Left forelimb (tissue), 1 donor: Measurements from ENCODE around the gene AGXT.

Experiments
- DNase-seq: peaks from one replicate; pipeline ENCODE4 v3.0.0-alpha.2; 2018; ENCODE audit warnings: low spot score

AGXT gene

DNA sequence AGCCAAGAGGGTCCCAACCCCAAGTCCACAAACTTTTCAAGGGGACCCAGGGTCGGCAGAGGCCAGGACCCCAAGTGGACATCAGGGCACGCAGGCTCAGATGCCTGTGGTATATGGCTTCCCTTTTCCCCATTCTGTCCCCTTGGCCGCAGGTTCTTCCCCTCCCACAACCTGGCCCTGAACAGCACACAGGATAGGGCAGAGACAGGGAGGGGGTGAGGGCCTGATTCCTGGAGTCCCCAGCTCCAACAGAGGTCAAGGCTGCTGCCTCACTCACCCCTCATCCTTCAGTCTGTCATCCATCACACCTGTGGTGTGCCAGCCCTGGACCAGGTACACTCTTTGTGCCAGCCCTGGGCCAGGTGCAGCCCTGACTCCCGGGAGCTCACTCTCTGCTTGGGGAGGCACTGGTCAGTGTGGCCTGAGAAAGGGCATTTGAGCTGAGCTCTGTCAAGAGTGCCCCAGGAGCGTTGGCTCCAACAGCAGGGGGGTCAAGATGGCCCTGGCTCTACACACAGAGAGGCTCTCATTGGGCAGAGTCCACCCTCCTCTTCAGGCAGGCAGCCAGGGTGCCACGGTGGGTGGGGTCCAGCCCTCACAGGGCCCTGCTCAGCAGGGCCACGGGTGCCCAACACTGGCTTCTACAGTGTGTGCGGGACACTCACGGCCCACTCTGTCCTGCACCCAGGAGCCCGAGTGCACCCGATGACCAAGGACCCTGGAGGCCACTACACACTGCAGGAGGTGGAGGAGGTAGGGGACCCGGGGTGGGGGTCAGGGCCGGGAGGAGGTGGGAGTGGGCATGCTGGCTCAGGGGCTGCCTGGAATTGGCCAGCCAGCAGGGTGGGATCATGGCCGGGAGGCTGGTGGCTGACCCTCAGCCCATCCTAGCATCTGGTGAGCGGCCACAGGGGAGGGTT is 1.6 kb downstream of the AGXT start:
- no peak for DNase-seq

DNA sequence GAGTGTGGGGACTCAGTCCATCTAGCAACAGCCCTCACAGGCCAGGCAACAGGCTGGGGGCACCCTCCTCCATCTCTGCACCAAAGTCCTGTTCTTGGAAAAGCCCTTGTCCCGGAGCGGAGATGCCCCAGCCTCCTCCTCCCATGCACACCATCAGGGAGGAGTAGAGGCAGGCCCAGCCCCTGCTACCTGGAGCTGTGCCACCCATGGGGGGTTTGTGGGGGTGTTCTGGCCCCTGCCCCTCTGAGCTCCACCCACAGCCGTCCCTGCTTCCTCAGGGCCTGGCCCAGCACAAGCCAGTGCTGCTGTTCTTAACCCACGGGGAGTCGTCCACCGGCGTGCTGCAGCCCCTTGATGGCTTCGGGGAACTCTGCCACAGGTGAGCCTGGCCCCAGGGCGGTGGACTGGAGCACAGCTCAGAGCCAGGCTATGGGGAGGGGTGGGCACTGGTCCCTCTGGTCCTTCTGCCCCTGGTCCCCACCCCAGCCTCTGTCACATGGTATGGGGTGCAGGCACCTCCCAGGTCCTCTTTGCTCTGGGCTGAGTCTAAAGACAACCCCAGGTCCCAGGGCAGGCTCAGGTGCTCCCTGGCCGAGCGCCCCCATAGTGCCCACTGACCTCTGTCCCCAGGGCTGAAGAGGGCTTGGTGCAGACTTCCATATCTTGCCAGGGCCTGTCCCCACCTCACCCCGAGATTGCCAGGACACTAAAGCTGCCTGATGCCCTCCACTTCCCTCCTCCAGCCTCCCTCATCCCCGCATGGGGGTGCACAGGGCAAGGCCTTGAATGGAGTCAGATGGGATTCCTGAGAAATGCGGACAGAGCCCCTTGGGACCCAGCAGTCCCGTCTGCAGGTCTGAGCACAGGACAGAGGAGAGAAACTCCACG is 2.7 kb downstream of the AGXT start:
- DNase-seq, result no peak

DNA sequence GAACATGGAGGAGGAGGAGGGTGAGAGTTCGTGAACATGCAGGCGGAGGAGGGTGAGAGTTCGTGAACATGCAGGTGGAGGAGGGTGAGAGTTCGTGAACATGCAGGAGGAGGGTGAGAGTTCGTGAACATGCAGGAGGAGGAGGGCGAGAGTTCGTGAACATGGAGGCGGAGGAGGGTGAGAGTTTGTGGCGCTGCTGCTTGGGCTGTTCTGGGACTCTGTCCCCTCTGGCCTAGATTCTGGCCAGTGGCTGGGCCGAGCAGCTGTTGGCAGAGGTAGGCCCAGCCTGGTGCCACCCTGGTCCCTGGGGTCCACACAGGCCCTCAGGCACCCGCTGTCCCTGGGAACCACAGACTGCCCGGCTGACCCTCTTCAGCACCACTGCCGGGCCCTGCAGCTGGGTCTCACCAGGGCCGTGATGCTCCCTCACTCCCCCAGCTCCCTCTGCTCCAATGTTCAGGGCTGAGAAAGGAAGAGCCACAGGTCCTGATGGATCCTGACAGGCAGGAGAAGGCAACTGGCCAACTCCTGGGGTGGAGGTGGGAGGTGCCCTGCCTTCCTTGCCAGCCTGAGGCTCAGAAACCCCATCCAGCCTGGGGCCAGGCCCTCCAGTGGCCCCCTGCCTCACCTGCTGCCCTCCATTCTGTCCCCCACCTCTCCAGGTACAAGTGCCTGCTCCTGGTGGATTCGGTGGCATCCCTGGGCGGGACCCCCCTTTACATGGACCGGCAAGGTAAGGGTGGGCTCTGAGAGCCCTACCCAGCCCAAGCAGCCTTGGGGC is 3.9 kb downstream of the AGXT start:
- no peak for DNase-seq

DNA sequence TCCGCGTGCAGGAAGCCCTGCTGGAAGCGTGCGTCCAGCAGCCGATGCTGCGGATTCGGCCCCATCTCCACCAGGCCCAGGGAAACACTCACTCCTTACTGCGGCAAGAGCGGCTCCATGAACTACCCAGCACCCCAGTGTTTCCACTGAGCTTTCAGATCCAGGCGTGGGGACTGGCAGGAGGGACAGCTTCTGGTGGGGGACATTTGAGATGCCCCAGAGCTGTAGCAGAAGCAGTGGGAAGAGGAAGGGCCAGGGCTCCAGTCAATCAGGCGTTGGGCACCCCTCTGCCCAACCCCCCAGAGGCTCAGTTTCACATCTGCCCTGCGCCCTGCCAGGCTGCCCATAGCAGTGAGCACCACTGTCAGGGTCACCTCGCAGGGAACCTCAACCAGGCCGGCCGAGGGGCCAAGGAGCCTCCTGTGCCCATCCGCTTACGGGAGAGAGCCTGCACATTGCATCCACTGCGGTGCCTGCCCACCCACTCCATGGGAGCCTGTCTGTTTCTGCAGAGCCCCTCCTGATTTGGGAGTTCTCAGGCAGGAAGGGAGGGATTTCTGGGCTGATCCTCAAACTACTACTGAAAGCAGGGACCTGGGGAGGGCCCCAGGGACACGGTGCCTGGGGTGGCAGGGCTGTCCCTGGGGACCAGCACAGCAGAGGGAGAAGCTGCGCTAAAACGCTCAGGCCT is 4.6 kb downstream of the AGXT start:
- DNase-seq, result no peak

DNA sequence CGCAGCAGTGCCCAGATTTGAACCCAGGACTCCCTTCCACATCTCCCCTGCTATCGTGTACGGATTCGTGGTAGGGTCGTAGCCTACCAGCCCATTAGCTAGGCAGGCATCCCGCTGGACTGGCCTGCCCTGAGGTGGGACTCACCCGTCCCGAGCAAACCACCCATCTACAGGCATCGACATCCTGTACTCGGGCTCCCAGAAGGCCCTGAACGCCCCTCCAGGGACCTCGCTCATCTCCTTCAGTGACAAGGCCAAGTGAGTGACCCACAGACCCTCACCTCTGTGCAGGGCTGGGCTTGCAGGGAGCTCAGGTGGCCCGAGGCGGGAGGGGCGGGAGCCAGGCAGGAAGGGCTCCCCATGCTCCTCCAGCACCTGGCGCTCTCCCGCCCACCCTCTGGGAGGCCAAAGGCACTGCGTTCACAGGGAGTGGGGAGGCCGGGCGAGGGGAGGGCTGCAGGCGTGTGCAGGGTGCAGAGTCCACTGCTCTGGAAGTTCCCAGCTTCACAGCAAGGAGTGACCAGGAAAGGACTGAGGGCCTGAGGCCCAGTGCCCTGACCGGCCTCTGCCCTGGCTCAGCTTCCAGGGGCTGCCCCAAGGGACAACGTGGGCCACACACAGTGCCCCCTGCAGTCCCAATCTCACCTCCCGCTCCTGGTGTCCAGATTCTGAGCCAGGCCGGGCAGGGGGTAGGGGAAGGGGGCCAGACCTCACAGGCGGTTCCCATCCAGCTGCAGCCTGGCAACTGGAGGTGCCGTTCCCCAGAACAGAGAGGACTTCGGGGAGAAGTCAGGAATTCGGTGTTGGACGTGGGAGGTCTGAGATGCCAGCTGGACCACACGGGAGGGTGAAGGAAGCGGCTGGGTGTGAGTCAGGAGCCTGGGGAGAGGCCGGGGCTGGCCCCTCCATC is 5.4 kb downstream of the AGXT start:
- DNase-seq, result no peak

DNA sequence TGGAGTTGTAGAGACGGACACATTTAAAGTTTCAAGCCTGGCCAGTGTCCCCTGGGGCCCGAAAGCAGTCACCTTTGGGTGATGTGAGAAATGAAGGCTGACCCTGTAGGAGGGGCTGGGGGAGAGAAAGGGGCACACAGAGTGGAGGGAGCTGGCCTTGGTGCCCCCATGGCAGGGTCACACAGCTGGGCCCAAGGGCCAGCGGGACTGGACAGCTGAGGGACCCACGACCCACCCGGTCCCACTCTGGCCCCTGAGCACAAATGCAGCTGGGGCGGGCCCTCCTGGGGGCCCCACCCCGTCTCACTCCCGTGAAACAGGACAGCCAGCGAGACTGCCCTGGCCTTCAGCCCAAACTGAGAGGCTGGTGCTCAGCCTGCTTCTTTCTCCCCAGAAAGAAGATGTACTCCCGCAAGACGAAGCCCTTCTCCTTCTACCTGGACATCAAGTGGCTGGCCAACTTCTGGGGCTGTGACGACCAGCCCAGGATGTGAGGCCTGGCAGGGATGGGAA is 6.1 kb downstream of the AGXT start:
- no peak for DNase-seq

DNA sequence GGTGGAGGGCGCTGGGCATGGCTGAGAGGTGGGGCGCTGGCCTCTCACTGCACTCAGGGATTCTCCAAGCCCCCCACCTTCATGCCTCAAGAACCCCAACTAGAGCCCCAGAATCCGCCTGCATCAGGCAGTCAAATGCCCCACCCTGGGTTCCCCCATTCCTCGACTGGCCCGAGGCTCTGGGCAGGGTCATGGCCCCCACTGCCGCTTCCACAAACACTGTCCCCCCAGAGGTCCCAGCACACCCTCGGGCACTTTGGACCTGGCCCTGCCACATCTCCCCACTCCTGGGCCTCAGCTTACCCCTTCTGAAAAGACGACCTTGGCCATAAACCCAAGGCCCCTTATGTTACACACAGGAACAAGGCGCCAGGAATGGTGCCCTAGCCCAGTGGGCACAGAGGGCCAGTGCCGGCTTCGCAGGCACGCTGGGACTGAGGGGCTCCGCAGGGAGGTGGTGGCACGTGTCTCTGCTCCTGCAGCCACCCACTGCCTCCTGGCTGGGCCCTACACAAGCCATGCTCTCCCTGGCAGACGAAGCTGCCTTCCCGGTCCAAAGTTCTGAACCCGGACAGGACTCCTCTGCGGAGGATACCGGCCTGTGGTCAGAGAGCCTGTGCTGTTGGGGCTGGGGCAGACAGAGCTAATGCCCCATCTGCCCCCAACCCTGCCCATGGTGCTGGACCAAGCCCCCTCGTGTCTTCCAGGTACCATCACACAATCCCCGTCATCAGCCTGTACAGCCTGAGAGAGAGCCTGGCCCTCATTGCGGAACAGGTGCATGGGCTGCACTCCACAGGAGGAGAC is 6.8 kb downstream of the AGXT start:
- DNase-seq, result no peak

DNA sequence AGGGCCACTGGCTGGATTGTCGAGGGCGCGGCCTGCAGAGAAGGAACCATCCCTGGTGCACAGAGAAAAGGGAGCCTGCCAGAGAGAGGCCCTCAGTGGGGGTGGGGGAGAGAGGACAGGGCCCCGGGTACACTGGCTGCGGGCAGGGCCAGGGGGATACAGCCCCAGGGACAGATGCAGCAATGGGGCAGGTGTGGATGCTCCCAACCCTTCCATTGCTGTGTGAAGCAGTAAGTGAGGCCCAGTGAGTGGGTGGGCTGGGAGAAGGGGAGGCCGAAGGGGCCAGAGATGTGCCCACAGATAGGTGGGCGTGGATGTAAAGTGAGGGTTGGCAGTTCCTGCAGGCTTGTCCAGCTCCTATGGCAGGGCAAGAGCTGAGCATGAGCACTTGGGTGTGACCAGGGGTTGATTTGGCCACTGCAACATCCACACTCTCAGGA is 7.4 kb downstream of the AGXT start:
- no peak for DNase-seq

DNA sequence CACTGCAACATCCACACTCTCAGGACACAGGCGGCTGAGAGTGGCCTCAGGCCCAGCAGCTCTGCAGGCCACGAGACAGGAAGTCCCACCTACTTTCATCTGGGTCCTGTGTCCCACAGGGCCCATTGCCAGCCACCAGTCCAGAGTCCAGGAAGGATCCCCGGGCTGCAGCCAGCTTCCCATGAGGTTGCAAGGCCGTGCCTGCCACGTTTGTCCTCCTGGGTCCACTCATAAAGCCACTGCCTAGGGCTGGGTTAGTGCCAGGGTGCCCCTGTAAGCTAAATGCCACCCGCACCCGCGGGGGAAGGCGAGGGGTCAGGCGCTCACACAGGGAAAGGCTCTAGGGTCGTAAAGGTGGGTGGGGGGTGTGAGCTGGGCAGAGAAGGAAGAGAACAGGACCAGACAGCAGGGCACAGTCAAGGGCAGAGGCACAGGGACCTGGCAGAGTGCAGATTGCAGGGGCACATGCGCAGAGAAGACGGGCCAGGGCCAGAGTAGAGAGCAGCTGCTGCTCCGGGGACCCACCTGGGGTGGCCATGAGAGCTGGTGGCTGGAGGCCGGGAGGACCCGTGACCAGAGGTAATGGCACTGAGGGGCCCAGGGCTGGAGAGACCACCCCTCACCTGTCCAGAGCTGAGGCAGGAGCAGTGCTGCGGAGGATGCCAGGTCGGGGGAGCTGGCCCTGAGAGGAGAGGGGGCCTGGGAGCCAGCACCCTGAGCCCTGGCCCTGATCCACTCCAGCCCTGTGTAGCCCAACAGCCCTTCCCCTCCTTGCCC is 8.0 kb downstream of the AGXT start:
- DNase-seq, result no peak

DNA sequence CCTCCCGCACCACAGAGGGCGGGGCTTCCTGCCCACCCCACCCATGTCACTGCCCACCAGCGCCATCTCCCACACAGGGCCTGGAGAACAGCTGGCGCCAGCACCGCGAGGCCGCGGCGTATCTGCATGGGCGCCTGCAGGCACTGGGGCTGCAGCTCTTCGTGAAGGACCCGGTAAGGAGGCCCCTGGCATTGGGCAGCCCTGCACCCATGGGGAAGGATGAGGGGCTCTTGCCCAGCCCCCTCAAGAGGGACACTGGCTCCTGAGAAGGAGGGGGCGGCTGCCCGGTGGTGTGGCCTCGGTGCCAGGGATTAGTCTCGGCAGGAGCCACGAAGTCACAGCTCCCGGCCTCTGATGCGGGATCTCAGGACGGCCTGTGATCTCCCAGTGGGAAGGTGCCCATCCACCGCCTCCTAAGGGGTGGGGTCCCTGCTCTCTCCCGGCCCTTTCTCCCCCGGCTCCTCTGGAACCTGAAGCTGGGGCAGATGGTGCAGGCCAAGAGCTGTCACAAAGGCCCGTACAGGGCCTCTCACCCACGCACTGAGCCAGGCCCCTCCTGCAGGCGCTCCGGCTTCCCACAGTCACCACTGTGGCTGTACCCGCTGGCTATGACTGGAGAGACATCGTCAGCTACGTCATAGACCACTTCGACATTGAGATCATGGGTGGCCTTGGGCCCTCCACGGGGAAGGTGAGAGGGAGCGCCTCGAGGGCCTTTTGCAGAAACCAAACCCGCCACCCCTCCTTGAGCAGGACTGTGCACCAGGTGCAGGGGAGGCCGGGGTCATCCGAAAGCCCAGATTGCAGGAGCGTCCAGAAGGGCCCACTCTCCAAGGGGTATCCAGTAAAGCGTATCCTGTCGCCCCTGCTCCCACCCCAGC is 9.1 kb downstream of the AGXT start:
- no peak for DNase-seq

DNA sequence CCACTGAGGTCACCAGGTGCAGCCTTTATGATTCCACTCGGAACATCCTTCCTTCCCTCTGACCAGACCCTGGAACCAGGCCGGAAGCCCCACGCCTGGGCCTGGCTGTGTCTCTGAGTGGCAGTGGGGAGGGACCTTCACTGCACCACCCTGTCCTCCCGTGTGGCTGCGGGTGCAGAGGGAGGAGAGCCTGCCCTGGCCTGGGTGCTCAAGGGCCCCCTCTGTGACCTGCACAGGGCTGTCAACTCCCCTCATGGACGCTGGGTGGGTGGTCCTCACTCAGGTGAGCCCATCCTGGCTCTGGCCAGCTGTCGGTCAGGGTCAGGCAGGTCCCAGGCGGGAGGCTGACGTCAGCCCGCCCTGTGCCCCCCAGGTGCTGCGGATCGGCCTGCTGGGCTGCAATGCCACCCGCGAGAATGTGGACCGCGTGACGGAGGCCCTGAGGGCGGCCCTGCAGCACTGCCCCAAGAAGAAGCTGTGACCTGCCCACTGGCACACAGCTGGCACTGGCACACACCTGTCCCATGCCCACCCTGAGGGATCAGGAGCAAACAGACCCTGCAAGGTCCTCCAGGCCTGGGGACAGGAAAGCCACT is 9.8 kb downstream of the AGXT start:
- DNase-seq, result no peak

DNA sequence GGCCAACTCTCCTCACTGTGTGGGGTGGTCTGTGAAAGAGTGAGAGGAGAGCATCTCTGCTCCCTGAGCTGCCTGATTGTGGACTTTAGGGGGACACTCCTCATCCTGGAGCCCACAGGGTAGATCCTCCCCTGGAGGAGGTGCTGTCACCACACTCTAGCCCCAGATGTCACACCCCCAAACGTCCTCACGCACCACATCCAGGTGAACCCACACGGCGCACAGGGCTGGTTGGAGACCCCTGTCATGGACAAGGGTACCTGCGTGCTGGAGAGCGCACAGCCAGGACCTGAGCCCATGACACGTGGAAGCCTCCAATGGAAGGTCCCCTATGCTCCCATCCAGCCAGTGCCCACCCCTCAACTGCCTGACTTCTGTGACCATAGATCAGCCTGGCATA is 10.5 kb downstream of the AGXT start:
- DNase-seq, result no peak

DNA sequence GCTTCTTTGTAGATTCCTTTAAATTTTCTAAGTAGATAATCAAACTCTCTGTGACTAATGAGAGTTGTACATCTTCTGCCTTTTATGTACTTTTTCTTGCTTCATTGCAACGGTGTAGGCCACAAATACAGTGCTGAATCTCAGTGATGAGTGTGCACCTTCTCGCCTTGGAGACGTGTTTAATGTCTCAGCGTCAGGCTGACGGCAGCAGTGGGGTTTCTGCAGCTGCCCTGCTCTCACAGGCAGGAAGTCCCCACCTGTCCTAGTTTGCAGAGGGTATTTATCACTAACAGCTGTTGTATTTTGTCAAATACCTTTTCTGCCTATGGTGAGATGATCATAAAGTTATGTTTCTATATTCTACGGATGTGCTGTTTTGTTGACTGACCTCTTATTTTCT is 13.3 kb downstream of the AGXT start:
- DNase-seq, result no peak

DNA sequence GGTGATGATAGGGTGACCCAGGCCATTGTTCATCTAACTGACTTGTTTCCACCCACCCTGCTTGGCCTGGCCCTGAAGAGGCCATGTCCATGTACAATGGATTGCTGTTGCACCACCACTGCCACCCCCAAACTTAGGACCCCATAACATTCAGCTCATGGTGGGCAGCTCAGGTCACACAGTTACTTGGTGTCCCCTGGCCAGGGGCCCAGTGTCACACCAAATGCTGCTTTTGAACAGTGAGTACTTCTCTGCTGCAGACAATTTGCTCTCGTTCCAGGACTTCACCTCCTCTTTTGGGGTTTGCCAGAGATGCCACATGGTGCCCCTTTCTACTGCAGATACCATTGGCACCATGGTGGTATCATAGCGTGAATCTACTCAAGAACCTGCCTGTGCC is 15.6 kb downstream of the AGXT start:
- no peak for DNase-seq

DNA sequence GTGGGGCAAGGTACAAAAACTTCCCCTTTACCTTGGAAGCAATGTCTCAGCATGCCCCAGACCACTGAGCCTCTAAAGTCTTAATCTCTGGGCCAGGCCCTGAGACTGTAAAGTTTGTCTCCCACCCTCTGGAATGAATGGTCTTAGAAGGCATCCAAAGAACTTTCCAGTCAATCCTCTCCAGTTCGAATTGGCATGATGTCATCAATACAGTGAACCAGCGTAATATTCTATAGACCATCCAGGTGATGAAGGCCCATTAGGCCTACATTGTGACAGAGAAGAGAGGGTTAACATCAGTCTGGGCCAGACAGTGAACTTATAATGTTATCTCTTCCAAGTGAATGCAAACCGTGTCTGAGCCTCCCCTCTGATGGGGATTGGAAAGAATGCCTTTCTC is 16.1 kb downstream of the AGXT start:
- DNase-seq, result no peak

DNA sequence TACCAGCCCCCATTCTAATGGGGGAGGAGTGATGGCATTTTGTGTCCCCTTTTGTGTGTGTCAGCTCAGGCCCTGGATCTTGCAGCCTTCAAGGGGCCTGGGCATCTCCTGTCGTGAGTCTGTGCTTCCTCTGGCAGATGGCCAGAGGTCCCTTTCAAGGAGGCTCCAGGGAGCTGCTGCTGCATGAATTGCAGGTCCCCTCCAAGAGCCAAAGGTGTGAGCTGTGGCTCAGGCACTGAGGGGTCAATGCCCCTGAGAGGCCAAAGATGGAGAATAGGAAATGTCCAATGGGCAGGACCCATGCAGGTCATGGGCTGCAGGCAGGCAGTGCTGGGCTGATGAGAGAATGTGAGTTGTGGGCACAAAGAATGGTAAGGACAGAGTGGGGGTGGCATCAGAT is 16.9 kb downstream of the AGXT start:
- no peak for DNase-seq

DNA sequence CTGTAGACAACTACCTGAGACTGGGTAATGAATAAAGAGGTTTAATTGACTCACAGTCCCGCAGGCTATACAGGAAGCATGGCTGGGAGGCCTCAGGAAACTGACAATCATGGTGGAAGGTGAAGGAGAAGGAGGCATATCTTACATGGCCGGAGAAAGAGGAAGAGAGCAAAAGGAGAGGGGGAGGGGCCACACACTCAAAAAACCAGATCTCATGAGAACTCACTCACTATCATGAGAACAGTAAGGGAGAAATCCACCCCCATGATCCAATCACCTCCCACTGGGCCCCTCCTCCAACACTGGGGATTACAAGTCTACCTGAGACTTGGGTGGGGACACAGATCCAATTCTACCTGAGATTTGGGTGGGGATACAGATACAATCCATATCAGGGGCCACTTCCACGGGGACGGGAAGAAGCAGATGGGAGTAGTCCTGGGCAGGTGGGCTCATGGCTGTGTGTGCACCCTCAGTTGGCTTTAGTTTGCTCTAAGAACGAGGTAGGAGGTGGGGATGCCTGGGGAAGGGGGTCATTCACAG is 17.5 kb downstream of the AGXT start:
- no peak for DNase-seq
